Right atrium auricular region (tissue), 2 donors: ENCODE results near the gene SOX6. TPM values are rescaled to one million over a fixed set of nuclear protein-coding genes. Genes with fewer than 3 reads are reported as not detected.

Experiments used
- DNase-seq: peaks from one replicate; pipeline ENCODE4 v3.0.0-alpha.2; 2019; ENCODE audit warnings: low spot score
- H3K27ac ChIP-seq, 2 donors: fragments of 200-600 bp; sonication (generic); 1 replicate in 1 of 2; 2 replicates in 1 of 2; pipeline ENCODE4 v1.5.1; 2016 to 2019
- H3K27me3 ChIP-seq, 2 donors: fragments of 200-600 bp; sonication (generic); one replicate each; pipeline versions ENCODE4 v1.5.1 to v1.6.0; 2017 to 2019
- H3K36me3 ChIP-seq: fragments of 200-600 bp; sonication (generic); one replicate; pipeline ENCODE4 v1.5.1; 2016
- H3K4me1 ChIP-seq, 2 donors: fragments of 200-600 bp; sonication (generic); one replicate each; pipeline versions ENCODE4 v1.5.1 to v1.6.0; 2017 to 2019
- H3K4me3 ChIP-seq, 2 donors: fragments of 200-600 bp; sonication (generic); 1 replicate in 1 of 2; 2 replicates in 1 of 2; pipeline ENCODE4 v1.5.1; 2017 to 2019; ENCODE audit warnings: mild to moderate bottlenecking in 1 of 2, moderate library complexity in 1 of 2
- H3K9me3 ChIP-seq, 2 donors: fragments of 200-600 bp; sonication (generic); one replicate each; pipeline ENCODE4 v1.5.1; 2019
- CTCF ChIP-seq, 2 donors: fragments of 200-600 bp; sonication (generic); IDR thresholded peaks; one replicate each; pipeline ENCODE4 v1.5.1; 2019; ENCODE audit warnings: antibody characterized with exemption in 2 of 2
- total RNA-seq, 2 donors: library from RNA; depleted of rRNA; stranded (reverse); fragments of >200 nt; gene quantifications; one replicate each; pipeline ENCODE4 v1.1.0, GENCODE V29; 2016

The SOX6 gene
- total RNA-seq, 2 donors from 2014 or later, result 13.5 to 14.3 TPM

DNA sequence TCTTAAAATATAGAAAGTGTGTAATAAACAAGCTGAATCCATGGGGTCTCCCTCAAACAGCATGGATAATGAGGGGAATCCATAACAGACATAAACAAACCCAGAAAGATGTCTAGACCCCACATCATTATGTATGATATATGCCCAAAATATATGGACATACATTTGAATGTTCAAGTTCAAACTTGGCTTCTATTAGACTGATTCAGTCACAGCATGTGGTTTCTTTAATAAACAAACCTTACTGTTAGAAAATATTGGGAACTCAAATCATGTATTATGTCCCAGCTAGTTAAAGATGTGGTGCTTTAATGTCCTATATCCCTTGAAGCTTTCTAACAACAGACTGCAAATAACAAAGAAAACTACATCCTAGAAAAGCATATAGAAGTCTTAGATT lies 228.6 kb downstream of the SOX6 start:
- H3K27ac ChIP-seq, result no peak overlapping the region

DNA sequence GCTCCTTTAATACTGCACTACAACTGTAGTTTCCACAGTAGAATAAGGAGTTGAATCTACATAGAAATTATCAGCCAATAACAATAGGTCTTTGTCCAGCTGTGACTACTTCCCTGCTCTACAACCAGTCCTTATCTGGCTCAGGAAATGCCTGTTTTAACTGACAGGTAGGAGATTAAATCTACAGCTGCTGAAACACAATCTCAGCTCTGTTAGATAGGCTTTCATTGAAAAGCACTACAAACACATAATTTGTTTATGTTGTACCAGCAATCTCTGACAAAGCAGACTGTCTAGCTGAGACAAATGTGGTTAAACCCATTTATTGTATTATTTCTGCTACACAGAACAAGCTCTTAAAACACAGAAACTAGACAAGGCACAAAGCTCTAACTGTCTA lies 230.0 kb downstream of the SOX6 start:
- Histone ChIP-seq H3K9me3 (no peaks in the 10 kb centered on the region), H3K4me3 (no peak overlapping the region), H3K36me3 (no peaks in the 10 kb centered on the region), H3K4me1 (no peaks in the 10 kb centered on the region), H3K27me3 (no peaks in the 10 kb centered on the region), H3K27ac (no peak overlapping the region)
- DNase-seq, result no peak
- no peak for TF ChIP-seq CTCF (IDR thresholded peaks at IDR 0.05)

More for the DNA sequence above, 228.6 kb downstream of the SOX6 start:
- Histone ChIP-seq H3K4me3 (no peak overlapping the region), H3K4me1 (no peaks in the 10 kb centered on the region), H3K27me3 (no peaks in the 10 kb centered on the region), H3K36me3 (no peaks in the 10 kb centered on the region), H3K9me3 (no peaks in the 10 kb centered on the region)
- DNase-seq, result no peak
- no peak for TF ChIP-seq CTCF (IDR thresholded peaks at IDR 0.05)

DNA sequence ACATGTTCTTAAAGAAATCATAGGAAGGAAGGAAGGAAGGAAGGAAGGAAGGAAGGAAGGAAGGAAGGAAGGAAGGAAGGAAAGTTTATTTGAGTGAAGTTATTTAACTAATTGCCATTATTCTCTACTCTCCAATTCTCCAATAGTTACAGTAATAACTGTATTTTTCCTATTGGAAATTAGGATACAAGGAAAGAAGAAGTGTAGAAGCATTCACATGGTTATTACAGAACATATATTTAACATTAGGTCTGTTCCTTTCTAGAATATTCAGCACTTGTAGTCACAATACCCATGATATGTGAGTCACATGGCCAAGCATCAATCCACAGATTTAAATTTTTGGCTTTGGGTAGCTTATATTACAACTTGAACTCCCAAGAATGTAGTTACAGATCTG lies 230.6 kb downstream of the SOX6 start:
- TF ChIP-seq CTCF (IDR thresholded peaks at IDR 0.05), result no peak
- Histone ChIP-seq H3K9me3 (no peaks in the 10 kb centered on the region), H3K27ac (no peak overlapping the region), H3K36me3 (no peaks in the 10 kb centered on the region), H3K4me1 (no peaks in the 10 kb centered on the region), H3K27me3 (no peaks in the 10 kb centered on the region), H3K4me3 (no peak overlapping the region)
- DNase-seq, result no peak

DNA sequence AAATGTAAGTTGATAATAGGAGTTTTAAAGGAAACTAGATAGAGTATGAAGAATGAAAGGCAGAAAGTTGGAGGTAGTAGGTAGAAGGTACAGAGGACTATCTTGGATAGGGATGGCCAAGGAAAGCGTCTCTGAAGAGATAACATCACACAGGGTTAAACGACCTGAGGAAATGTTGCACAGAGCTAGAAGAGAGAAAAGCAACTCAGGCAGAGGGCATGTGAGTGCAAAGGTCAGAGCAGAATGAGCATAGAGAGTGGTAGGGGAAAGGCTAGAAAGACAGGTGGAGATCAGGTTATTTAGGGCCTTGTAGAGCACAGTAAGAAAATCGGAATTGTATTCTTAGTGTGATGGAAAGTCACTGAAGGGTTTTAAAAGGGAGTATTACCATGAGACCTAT lies 232.0 kb downstream of the SOX6 start:
- no peaks in the 10 kb centered on the region for H3K9me3 ChIP-seq
- no peaks in the 10 kb centered on the region for H3K27me3 ChIP-seq
- no peak overlapping the region for H3K27ac ChIP-seq
- TF ChIP-seq CTCF (IDR thresholded peaks at IDR 0.05), result no peak
- no peaks in the 10 kb centered on the region for H3K36me3 ChIP-seq
- DNase-seq, result no peak
- no peaks in the 10 kb centered on the region for H3K4me1 ChIP-seq
- no peak overlapping the region for H3K4me3 ChIP-seq

- Histone ChIP-seq H3K4me1 (no peaks in the 10 kb centered on the region), H3K27ac (no peak overlapping the region), H3K9me3 (no peaks in the 10 kb centered on the region), H3K36me3 (no peaks in the 10 kb centered on the region), H3K27me3 (no peaks in the 10 kb centered on the region), H3K4me3 (no peak overlapping the region)
- no peak for DNase-seq
- no peak for TF ChIP-seq CTCF (IDR thresholded peaks at IDR 0.05)
Measured at GRCh38 chr11:16121853-16122252, 234.5 kb downstream of the SOX6 start.

GRCh38 chr11:16120008-16120407 lies 236.3 kb downstream of the SOX6 start:
- DNase-seq, result no peak
- Histone ChIP-seq H3K9me3 (no peaks in the 10 kb centered on the region), H3K4me3 (no peak overlapping the region), H3K27me3 (no peaks in the 10 kb centered on the region), H3K27ac (no peak overlapping the region), H3K36me3 (no peaks in the 10 kb centered on the region), H3K4me1 (no peaks in the 10 kb centered on the region)
- TF ChIP-seq CTCF (IDR thresholded peaks at IDR 0.05), result no peak
